ENCODE measurements around the gene CNTN1. TPM values are rescaled to one million over a fixed set of nuclear protein-coding genes. Genes with fewer than 3 reads are reported as not detected.

CNTN1 gene
- total and polyA plus RNA-seq, 10 of the 15 experiments (the other 5 are each of a cell fraction or from before 2014, with no cell fraction given) = 0.06 to 0.14 TPM; not detected in 8

GRCh38 chr12:40917561-40917960, 225.3 kb downstream of the CNTN1 start:
- Histone ChIP-seq H3K4me3 (no peak overlapping the region), H3K79me2 (ENCODE audit: control insufficient read depth, insufficient read depth, low read length) (no peaks in the 10 kb centered on the region), H3K27me3 (replicated peaks in 1 of 2; ENCODE audit: control insufficient read depth in 2 of 2, insufficient read depth in 2 of 2, low read length in 1 of 2) (no peaks in the 10 kb centered on the region), H3K36me3 (ENCODE audit: control insufficient read depth in 2 of 2, insufficient read depth in 2 of 2, low read length in 1 of 2) (no peaks in the 10 kb centered on the region), H3K4me1 (ENCODE audit: control insufficient read depth, insufficient read depth, low read length) (no peaks in the 10 kb centered on the region), H3K9me3 (replicated peaks; ENCODE audit: control insufficient read depth, insufficient read depth, low read length) (no peaks in the 10 kb centered on the region), H3K27ac (ENCODE audit: control insufficient read depth, insufficient read depth) (no peak overlapping the region), H3K4me2 (ENCODE audit: control insufficient read depth, insufficient read depth) (no peak overlapping the region), H2AFZ (ENCODE audit: control insufficient read depth, low read depth, low read length) (no peak overlapping the region), H3K9ac (ENCODE audit: control insufficient read depth, insufficient read depth, low read length) (no peak overlapping the region), H4K20me1 (ENCODE audit: control insufficient read depth, insufficient read depth) (no peaks in the 10 kb centered on the region)
- WGBS (ENCODE audit: insufficient coverage, insufficient replicate concordance, low lambda C conversion rate, missing lambda C conversion rate) = 38% methylated on average over 6 of the region's 6 CpGs
- DNase-seq (ENCODE audit: low read depth, low spot score) (no peak), FAIRE-seq (no peak), ATAC-seq (no peak)
- intact Hi-C loops (cut with micrococcal nuclease; ENCODE audit: unreplicated experiment) (no loop called here), in situ Hi-C loops (cut with MboI) (loop anchor here (10.0 kb wide), 1 partner anchor 473 kb away; no protein-coding TSS in a partner anchor)
- ChIA-PET POLR2A (no interaction called here), CTCF (interaction anchor here (0.7 kb wide), 1 partner anchor 907 kb away, joined by 3 read pairs; no protein-coding TSS in a partner anchor), SMC1A (ENCODE audit: uncharacterized antibody, unreplicated experiment) (interaction anchor here (0.9 kb wide), 1 partner anchor 296 kb away, joined by 3 read pairs; no protein-coding TSS in a partner anchor), RAD21 (ENCODE audit: unreplicated experiment) (no interaction called here)
- TF ChIP-seq STAT3 (IDR thresholded peaks at IDR 0.05; ENCODE audit: low read depth, low read length) (no peak), MLLT1 (IDR thresholded peaks at IDR 0.05) (no peak), FOS (IDR thresholded peaks at IDR 0.05; ENCODE audit: borderline replicate concordance, extremely low read depth, insufficient read length) (no peak), BHLHE40 (IDR thresholded peaks at IDR 0.05; ENCODE audit: borderline replicate concordance in 1 of 2, low read depth in 2 of 2, low read length in 1 of 2) (no peak), NR2C2 (IDR thresholded peaks at IDR 0.05; ENCODE audit: borderline replicate concordance, control insufficient read depth, insufficient read length, low read depth) (no peak), CBFB (IDR thresholded peaks at IDR 0.05; ENCODE audit: low read depth) (no peak), SMAD1 (IDR thresholded peaks at IDR 0.05; ENCODE audit: low read depth, partially characterized antibody) (no peak), IRF4 (IDR thresholded peaks at IDR 0.05; ENCODE audit: low read depth, low read length) (no peak), ZNF274 (IDR thresholded peaks at IDR 0.05; ENCODE audit: insufficient read depth, insufficient read length) (no peak), USF1 (IDR thresholded peaks at IDR 0.05; ENCODE audit: borderline replicate concordance, extremely low read length, insufficient read depth, low read depth, low read length) (no peak), RAD21 (IDR thresholded peaks at IDR 0.05; ENCODE audit: insufficient read depth, low read depth, low read length) (no peak)
- no TSS peak for BruUV-seq (replicated peaks)
